GM15510 (cell line): Measurements from ENCODE around the gene SPARC.

Experiments
- POLR2A ChIP-seq: IDR thresholded peaks from 3 replicates; pipeline ENCODE4 v1.6.1; 2011; ENCODE audit warnings: borderline replicate concordance; ENCODE audit not compliant: insufficient read length; ENCODE audit errors: extremely low read depth

SPARC gene

DNA sequence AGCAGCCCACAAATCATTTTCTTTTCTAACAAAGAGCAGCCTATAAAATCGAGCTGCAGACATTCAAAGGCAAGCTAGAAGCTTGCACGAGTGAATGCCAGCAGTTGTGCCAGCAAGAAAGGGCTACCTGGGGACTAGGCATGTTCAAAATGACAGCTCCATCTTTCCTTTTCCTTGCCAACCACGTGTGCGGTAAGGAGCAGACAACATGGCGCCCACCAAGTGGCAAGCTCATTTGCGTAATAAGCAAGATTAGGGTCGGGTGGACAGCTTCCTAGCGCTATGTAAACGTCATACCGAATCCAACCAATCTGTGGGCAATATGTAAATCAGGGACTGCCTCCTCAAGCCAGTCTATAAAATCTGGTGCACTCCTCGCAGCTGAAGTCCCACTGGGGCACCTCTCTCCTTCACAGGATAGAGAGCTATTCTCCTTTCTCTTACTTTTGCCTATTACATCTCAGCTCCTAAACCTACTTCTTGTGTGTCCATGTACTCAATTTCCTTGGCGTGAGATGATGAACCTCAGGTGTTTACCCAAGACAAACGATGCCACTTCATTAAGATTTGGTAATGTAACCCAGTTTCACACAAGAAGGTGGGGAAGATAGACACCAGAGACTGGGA, 22.5 kb upstream of the SPARC start:
- no peak for TF ChIP-seq POLR2A

GRCh38 chr5:151708126-151708525, 21.4 kb upstream of the SPARC start:
- TF ChIP-seq POLR2A = no peak

- TF ChIP-seq POLR2A = no peak
These were observed 20.9 kb upstream of the SPARC start for GRCh38 chr5:151707567-151707966.

DNA sequence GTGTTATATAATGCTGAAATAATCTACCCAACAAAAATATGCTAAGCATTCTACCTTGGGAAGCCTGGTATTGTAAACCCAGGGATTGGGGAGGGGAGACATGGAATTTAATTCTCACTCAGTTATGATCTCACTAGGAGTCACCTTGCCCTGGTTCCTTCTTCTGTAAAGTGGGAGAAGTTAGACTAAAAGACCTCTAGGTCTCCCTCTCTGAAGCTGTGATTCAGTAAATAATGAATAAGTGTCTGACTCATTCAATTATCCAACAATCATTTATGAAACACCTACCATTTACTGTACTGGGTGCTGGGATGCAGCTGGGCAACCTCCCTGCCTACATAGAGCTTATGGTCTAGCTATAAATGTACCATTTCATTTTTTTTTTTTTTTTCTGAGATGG, 20.2 kb upstream of the SPARC start:
- TF ChIP-seq POLR2A = no peak

- no peak for TF ChIP-seq POLR2A
These were observed 17.1 kb upstream of the SPARC start for GRCh38 chr5:151703780-151704179.

GRCh38 chr5:151703227-151703626, 16.5 kb upstream of the SPARC start:
- TF ChIP-seq POLR2A = no peak

GRCh38 chr5:151700820-151701219, 14.1 kb upstream of the SPARC start:
- no peak for TF ChIP-seq POLR2A

DNA sequence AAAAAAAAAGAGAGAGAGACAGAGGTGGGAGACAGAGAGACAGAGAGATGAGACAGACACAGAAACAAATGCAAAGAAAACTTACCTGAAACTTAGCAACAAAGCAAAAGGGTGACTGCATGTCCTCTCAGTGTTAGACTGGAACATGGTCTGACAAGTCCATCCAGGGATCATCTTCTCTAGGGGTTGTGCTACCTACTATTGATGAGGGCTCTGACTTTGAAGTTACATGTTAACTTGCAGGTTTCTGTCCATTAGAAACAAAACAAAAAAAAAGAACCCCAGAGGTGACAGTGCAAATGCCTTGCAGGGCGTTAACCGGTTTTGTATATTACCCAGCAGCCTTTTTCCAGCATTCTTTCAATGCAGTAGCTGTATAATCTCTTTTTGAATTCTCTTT, 13.6 kb upstream of the SPARC start:
- TF ChIP-seq POLR2A = no peak

GRCh38 chr5:151699071-151699901, 12.6 kb upstream of the SPARC start:
- TF ChIP-seq POLR2A = no peak

GRCh38 chr5:151697452-151697851, 10.7 kb upstream of the SPARC start:
- no peak for TF ChIP-seq POLR2A

DNA sequence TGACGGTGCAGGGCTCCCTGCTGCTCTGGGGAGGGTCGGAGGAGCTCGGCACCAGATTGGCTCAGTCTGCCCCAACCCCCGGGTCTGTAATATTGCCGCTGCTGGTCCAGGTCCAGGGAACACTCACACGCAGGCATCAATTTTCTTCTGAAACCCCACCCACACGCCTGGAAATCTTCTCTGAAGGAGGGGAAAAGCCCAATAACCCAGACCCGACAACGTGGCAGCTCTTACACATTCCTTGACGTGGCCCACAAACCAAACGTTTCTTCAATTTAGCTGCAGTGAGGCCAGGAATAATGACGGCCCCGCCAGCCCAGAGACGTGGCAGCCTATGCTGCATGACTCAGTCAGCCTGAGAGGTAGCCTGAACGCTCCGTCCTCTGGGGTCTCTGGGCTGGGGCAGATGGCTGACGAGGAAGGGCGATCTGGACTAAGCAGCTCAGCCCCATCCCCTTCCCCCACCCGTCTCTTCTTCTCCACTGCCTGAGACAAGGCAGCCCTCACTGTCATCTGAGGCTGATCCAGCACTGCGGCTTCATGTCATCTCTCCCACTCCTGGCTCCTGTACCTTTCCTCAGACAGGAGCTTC, 9.9 kb upstream of the SPARC start:
- TF ChIP-seq POLR2A = no peak

- no peak for TF ChIP-seq POLR2A
These were observed 8.7 kb upstream of the SPARC start for GRCh38 chr5:151695464-151695863.

GRCh38 chr5:151694035-151694485, 7.3 kb upstream of the SPARC start:
- no peak for TF ChIP-seq POLR2A

- TF ChIP-seq POLR2A = no peak
These were observed 5.6 kb upstream of the SPARC start for GRCh38 chr5:151692312-151692711.

- no peak for TF ChIP-seq POLR2A
These were observed 5.0 kb upstream of the SPARC start for GRCh38 chr5:151691706-151692105.

GRCh38 chr5:151688436-151688835, 1.7 kb upstream of the SPARC start:
- no peak for TF ChIP-seq POLR2A
